Activated naive CD8-positive, alpha-beta T cell treated with anti-CD3 and anti-CD28 coated beads, Interleukin-2, amount 10 ng/mL, durations not matched to agents 7 days and 5 days (primary cell): ENCODE data around the gene LCP2. TPM values are rescaled to one million over a fixed set of nuclear protein-coding genes. Genes with fewer than 3 reads are reported as not detected.

Experiments
- ATAC-seq: fragments of 150-1000 bp; cut with Tn5 transposase; one replicate; pipeline ENCODE4 v1.10.0; 2021; ENCODE audit warnings: low read depth, moderate library complexity
- POLR2A ChIA-PET: fragments of 350-600 bp; sonication (Branson Sonifier 250); formaldehyde crosslinking; loops from one replicate; lab custom pipeline; 2021; ENCODE audit warnings: antibody characterized with exemption; lab: Charles Lee
- DNase-seq: peaks from one replicate; pipeline ENCODE4 v3.0.0; 2021
- H3K27ac Mint-ChIP-seq: one replicate; pipeline ENCODE4 v1.8.0; 2022; ENCODE audit warnings: mild to moderate bottlenecking, mixed read lengths
- H3K27me3 Mint-ChIP-seq: one replicate; pipeline ENCODE4 v1.8.0; 2022; ENCODE audit warnings: mild to moderate bottlenecking, moderate library complexity, mixed read lengths
- H3K36me3 Mint-ChIP-seq: one replicate; pipeline ENCODE4 v1.8.0; 2021; ENCODE audit warnings: mild to moderate bottlenecking, mixed read lengths
- H3K4me1 Mint-ChIP-seq: one replicate; pipeline ENCODE4 v1.8.0; 2021; ENCODE audit warnings: mixed read lengths
- H3K4me3 Mint-ChIP-seq: one replicate; pipeline ENCODE4 v1.8.0; 2022; ENCODE audit warnings: mild to moderate bottlenecking, moderate library complexity, mixed read lengths
- H3K9me3 Mint-ChIP-seq: one replicate; pipeline ENCODE4 v1.8.0; 2021; ENCODE audit warnings: mixed read lengths
- total RNA-seq, 2 experiments: library from RNA; stranded (reverse); gene quantifications; one replicate each; pipeline ENCODE4 v1.2.3, GENCODE V29; 2021

LCP2 gene
- total RNA-seq, 2 experiments from 2014 or later: 444 to 452 TPM

DNA sequence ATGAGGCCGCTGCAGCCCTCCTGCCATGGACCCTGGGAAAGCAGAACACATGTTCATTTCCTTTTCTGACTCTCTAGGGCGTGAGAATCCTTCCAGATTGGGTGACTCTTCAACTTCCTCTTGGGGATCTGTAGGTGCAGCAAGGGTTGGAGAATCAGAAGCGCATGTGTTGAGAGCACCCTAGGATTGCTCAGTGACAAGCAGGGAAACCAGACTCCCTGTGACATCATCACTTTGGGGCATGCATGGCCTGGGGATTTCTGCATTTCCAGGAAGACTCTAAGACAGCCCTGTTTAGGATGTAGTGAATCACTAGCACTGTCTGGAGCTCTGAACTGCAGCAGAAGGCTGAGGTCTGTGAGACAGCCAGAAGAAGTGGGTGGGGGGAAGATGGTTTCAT is 15.1 kb upstream of the LCP2 start:
- H3K27me3 Mint-ChIP-seq: no peaks in the 10 kb centered on the region
- H3K4me1 Mint-ChIP-seq: peaks cover 38% of the 10 kb centered on the region
- no peaks in the 10 kb centered on the region for H3K9me3 Mint-ChIP-seq
- peak; percentile 69 for ATAC-seq
- H3K27ac Mint-ChIP-seq: peak overlapping the region; percentile 78
- POLR2A ChIA-PET: interaction anchor here (0.7 to 3.3 kb wide), 8 partner anchors 9 to 51 kb away, joined by 3 to 21 read pairs (median 10); partner anchors contain the start of gene LCP2
- no peaks in the 10 kb centered on the region for H3K36me3 Mint-ChIP-seq
- no peak for DNase-seq
- peak overlapping the region; percentile 51 for H3K4me3 Mint-ChIP-seq

DNA sequence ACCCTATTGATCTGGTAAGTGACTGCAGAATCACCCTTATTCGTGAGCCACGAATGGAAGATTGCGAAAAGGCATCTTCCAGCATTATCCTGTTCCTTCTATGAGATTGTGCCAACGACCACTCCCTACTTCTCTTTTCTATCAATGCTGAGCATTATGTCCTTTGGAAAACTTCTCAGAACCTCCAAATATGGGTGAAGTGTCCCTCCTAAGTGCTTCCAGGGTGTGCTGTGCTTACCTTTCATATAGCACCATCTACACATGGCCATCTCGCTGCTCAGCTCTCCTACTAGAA is 14.7 kb upstream of the LCP2 start:
- H3K27ac Mint-ChIP-seq: peak overlapping the region; percentile 78
- H3K9me3 Mint-ChIP-seq: no peaks in the 10 kb centered on the region
- no peaks in the 10 kb centered on the region for H3K36me3 Mint-ChIP-seq
- H3K4me3 Mint-ChIP-seq: peak overlapping the region; percentile 51
- DNase-seq (no peak), ATAC-seq (no peak)
- POLR2A ChIA-PET: interaction anchor here (1.8 to 3.3 kb wide), 5 partner anchors 9 to 33 kb away, joined by 5 to 21 read pairs (median 12); partner anchors contain the start of gene LCP2
- peaks cover 38% of the 10 kb centered on the region for H3K4me1 Mint-ChIP-seq
- no peaks in the 10 kb centered on the region for H3K27me3 Mint-ChIP-seq

DNA sequence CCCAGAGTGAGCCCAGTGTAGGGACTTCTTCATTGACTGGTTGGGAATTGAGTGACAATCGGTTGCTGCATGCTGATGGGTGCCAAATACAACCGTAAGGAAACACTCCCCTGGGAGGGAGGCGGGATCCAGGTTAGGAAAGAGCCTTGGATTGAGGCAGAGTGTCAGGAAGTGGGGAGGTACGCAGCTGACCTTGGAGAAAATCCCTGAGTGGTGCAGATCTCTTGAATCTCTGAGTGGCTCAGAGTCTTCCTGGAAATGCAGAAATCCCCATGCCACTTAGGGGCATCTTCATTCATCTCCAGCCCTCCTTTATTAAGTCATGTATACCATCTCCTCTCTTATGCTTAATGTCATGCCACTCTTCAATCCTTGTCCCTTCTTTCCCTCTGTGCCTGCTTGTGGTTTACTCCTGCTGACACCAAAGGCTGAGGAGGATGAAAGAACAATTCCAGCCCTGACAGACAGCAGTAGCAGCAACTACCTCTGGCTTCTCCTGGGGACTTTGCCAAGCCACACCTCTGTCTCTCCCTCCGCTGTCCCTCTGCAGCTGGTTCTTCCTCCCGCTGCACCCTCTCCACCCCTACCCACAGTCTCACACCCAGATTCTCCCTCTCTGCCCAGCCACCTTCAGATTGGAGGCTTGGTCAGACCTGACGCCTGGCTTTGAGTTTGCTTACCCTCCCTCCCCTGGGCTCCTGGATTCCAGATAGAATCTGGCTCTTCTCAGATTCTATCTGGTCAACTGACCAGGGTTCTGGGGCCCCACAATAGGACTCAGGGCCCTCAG is 14.1 kb upstream of the LCP2 start:
- Mint-ChIP-seq H3K4me3 (peak overlapping the region; percentile 51), H3K4me1 (peaks cover 38% of the 10 kb centered on the region), H3K36me3 (no peaks in the 10 kb centered on the region), H3K27ac (peak overlapping the region; percentile 16), H3K9me3 (no peaks in the 10 kb centered on the region), H3K27me3 (no peaks in the 10 kb centered on the region)
- ATAC-seq (no peak), DNase-seq (no peak)
- POLR2A ChIA-PET: interaction anchor here (2.6 to 3.3 kb wide), 4 partner anchors 8 to 33 kb away, joined by 10 to 21 read pairs (median 16); partner anchors contain the start of gene LCP2

DNA sequence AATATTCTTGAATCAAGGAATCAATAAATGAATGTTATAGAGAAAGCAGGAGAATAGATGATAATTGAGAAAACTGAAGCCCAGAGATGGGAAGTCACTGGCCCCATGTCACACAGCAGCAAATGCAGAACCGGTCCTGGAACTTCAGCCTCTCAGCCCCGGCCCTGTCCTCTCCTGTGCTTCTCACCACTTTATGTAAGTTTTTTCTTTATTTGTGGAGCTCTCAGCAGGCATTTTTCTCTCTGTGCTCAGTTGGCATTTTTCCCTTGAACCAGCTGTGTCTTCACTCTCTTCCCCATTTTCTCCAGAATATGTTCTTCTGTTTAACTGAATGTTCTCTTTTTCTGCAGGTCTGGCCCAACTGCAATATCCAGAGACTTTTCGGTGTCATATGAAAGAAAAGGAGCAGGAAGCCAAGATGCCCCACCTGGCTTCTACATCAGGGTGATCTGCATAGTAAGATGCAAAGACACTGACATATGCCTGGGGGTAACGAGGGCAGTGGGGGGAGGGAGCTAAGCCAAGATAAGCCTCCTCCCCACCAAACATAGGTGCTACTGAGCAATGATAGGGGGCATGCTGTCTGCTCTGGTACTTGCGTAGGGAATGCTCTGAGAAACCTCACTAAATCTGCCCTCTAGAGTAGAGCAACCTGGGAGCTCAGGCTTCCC is 12.8 kb upstream of the LCP2 start:
- POLR2A ChIA-PET: no interaction called here
- Mint-ChIP-seq H3K4me3 (no peak overlapping the region), H3K9me3 (no peaks in the 10 kb centered on the region), H3K36me3 (no peaks in the 10 kb centered on the region), H3K27me3 (no peaks in the 10 kb centered on the region), H3K4me1 (peaks cover 42% of the 10 kb centered on the region), H3K27ac (no peak overlapping the region)
- DNase-seq (no peak), ATAC-seq (no peak)

DNA sequence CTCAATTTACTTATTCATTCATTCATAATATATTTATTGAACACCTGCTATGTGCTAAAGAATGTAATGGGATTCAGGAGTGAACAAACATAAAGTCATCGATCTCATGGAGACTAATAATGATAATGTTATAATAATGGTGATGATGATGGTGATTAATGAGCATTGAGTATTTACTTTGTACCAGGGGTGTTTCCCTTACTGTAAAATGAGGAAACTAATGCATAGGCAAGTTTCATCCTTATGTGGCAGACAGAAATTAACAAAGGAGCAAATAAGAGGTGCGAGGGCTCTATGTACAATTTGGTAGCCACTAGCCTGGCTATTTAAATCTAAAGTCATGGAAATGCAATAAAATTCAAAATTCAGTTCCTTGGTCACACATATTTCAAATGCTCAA is 11.1 kb upstream of the LCP2 start:
- Mint-ChIP-seq H3K27me3 (no peaks in the 10 kb centered on the region), H3K9me3 (no peaks in the 10 kb centered on the region), H3K27ac (no peak overlapping the region), H3K36me3 (no peaks in the 10 kb centered on the region), H3K4me1 (peaks cover 44% of the 10 kb centered on the region), H3K4me3 (no peak overlapping the region)
- POLR2A ChIA-PET: interaction anchor here (0.9 to 1.6 kb wide), 2 partner anchors 15 to 22 kb away, joined by 3 to 7 read pairs; no protein-coding TSS in a partner anchor
- no peak for DNase-seq
- no peak for ATAC-seq

DNA sequence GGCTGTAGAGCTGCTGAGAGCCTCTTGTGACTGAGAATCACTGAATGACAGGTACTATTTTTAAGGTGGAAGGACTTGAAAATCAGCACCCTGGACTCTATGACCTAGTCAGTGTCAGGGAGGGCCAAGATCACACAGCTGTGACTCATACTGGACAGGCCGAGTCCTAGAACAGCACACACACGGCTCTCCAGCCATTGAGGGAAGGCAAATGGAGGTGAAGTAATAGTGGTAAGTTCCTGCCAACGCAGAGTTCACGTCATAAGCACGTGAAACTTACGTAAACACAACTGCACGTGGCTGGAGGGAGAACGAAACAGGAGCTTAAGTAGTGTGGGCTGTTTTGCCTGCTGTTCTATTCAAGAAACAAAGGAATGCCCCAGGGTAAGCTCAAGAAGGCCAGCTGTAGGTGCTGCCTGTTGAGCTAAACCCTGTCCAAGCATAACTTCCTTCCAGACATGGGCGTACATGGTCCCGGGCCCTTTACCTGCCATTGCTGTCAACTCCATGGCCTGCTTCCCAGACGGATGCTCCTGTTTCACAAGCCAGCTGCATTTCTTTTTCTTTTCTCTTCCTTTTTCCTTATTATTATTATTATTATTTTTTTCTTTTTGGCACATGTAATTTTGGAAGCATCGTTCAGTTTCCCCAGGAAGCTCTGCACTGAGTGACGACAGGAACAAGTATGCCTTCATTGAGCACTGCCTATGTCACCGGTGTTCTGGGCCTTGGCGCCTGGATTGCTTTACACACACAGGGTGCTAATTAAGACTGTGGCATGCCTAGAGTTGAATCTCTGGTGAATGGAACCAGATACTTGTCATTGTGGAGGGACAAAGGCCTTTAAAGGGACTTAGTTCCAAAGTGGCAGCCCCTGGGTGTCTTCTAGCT is 10.2 kb upstream of the LCP2 start:
- Mint-ChIP-seq H3K36me3 (no peaks in the 10 kb centered on the region), H3K27me3 (no peaks in the 10 kb centered on the region), H3K4me3 (no peak overlapping the region), H3K4me1 (peaks cover 45% of the 10 kb centered on the region), H3K27ac (no peak overlapping the region), H3K9me3 (no peaks in the 10 kb centered on the region)
- POLR2A ChIA-PET: interaction anchor here (0.9 to 2.6 kb wide), 3 partner anchors 9 to 23 kb away, joined by 3 to 9 read pairs (median 7); partner anchors contain the start of gene LCP2
- DNase-seq (no peak), ATAC-seq (no peak)

DNA sequence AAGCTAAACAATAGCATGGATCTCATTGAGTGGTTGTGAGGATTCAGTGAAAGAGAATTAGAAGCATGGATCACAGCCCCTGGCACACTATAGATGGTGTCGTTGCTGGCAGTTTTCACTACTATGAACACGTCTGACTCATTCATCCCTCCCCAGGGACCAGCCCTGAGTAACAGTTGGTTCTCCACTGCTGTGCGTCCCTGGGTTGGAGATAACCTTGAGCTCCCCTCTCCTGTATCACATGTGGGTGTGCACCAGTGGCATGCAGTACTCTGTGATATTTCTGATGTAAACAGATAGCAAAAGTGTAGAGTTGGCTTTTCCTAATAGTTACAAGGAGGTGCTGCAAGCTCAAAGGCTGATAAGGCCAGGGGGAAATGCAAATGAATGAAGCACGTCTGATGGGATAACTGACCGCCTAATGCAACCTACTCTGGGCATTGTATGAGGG is 8.8 kb upstream of the LCP2 start:
- POLR2A ChIA-PET: interaction anchor here (0.7 to 5.8 kb wide), 5 partner anchors 8 to 27 kb away, joined by 3 to 70 read pairs (median 4); partner anchors contain the start of gene LCP2
- peak overlapping the region; percentile 18 for H3K27ac Mint-ChIP-seq
- H3K36me3 Mint-ChIP-seq: no peaks in the 10 kb centered on the region
- no peaks in the 10 kb centered on the region for H3K9me3 Mint-ChIP-seq
- ATAC-seq (no peak), DNase-seq (no peak)
- peaks cover 44% of the 10 kb centered on the region for H3K4me1 Mint-ChIP-seq
- H3K27me3 Mint-ChIP-seq: no peaks in the 10 kb centered on the region
- H3K4me3 Mint-ChIP-seq: no peak overlapping the region

DNA sequence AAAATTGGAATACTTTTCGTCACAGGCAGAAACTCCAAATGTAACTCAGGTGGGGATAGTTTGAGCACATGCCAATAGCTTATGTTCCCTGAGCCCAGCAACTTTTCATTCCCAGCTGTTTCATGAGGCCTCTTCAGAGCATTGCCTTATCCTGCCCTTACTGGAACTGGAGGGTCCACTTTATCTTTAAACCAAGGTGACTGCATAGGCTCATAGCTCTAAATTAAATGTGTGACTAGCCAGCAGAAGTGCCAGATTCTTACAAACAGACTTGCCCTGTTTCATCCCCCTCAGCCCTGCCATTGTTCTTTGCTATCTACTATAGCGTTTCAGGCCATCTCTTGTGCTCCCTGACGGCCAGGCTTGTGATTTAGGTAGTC is 8.1 kb upstream of the LCP2 start:
- Mint-ChIP-seq H3K4me3 (no peak overlapping the region), H3K9me3 (no peaks in the 10 kb centered on the region), H3K36me3 (no peaks in the 10 kb centered on the region), H3K27me3 (no peaks in the 10 kb centered on the region), H3K4me1 (peaks cover 41% of the 10 kb centered on the region), H3K27ac (no peak overlapping the region)
- ATAC-seq (no peak), DNase-seq (no peak)
- POLR2A ChIA-PET: interaction anchor here (1.5 to 5.8 kb wide), 5 partner anchors 7 to 27 kb away, joined by 3 to 70 read pairs (median 4); partner anchors contain the start of gene LCP2

DNA sequence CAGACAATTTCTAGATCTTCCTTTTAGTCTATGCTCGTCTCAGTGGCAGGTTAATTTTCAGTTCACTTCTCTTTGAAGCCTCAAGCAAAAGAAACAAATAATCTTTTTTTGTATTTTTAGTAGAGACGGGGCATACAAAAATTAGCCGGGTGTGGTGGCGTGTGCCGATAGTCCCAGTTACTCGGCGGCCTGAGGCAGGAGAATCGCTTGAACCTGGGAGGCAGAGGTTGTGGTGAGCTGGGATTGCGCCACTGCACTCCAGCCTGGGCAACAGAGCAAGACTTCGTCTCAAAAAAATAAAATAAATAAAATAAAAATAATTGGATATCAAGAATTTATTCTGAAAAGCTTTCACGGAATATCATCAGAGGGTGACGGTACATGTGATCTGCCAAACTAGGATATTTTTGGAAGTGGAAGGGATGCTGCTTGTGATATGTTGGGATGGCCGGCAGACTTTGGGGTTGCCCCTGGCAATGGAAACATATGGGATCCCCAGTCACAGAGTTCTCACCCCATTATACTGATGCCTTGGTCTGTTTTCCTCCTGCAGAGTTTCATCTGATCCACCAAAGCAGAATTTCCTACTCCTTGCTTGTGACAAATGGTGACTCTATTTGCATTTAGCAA is 7.6 kb upstream of the LCP2 start:
- no peak overlapping the region for H3K4me3 Mint-ChIP-seq
- peaks cover 42% of the 10 kb centered on the region for H3K4me1 Mint-ChIP-seq
- H3K9me3 Mint-ChIP-seq: no peaks in the 10 kb centered on the region
- H3K36me3 Mint-ChIP-seq: no peaks in the 10 kb centered on the region
- no peaks in the 10 kb centered on the region for H3K27me3 Mint-ChIP-seq
- ATAC-seq (no peak), DNase-seq (no peak)
- POLR2A ChIA-PET: interaction anchor here (1.5 to 5.8 kb wide), 3 partner anchors 23 to 27 kb away, joined by 3 to 70 read pairs (median 3); no protein-coding TSS in a partner anchor
- no peak overlapping the region for H3K27ac Mint-ChIP-seq

DNA sequence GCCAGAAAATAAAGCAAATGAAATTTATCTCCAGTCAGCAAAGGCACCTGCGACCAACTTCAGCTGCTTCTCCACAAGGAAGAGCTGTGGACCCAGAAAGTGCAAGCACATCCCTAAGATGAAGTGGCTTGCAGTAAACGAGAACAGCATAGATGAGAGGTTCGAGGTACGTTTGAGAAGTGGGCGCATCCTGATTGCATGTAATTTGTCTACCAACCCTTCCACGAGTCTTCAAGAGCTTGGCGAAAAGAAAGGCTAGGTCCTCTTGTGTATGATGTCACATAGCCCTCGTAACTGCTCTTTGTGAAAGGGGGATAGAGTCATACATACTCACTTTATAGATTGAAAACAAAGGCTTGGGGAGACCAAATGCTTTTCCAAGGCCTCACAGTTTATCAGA is 6.0 kb upstream of the LCP2 start:
- Mint-ChIP-seq H3K36me3 (no peaks in the 10 kb centered on the region), H3K9me3 (no peaks in the 10 kb centered on the region), H3K4me1 (peaks cover 48% of the 10 kb centered on the region), H3K4me3 (peak overlapping the region; percentile 94), H3K27ac (peak overlapping the region; percentile 99), H3K27me3 (no peaks in the 10 kb centered on the region)
- POLR2A ChIA-PET: interaction anchor here (0.9 to 30.6 kb wide), 7 partner anchors 9 to 41 kb away, joined by 3 to 1094 read pairs (median 12); no protein-coding TSS in a partner anchor
- ATAC-seq (peak; percentile 19), DNase-seq (no peak)

DNA sequence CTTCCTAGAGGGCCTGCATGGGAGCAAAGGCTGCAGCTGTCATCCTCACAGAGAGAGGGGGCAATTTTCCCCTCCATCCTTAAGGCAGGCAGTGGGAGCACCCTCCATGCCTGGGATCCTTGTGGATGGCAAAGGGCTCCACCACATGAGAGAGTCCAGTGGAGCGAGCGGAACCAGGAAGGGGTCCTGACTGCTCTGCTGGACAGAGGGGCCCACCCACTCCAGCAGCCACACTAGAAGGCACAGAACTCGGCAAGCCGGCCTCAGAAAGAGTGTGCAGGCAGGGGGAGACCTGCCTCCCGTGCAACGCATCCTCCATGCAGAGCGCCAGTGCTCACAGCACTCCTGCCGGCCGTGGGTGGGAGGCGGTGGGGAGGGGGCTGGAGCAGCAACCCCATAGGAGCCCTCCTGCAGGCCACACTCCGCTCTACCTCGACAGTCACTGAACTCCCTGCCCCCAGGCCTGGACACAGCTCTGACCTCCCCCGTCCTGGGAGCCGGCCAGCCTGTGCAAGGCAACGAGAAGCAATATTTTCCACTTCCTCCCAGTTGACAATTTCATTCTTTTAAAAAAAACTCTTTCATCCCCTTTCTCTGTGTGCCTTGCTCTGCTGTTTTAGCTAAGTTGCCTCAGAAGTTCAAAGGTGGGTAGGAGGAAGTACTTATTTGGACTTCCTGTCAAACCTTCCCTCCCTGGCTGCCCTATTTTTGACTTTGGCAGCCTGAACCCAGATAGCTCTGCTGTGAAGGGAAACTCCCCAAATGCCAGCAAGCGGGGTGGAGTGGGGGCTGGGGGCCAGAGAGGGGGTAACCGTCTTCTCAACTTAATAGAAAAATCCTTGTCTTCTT is 5.3 kb upstream of the LCP2 start:
- Mint-ChIP-seq H3K36me3 (no peaks in the 10 kb centered on the region), H3K4me3 (peak overlapping the region; percentile 94), H3K9me3 (no peaks in the 10 kb centered on the region), H3K27ac (peak overlapping the region; percentile 99), H3K4me1 (peaks cover 55% of the 10 kb centered on the region), H3K27me3 (no peaks in the 10 kb centered on the region)
- POLR2A ChIA-PET: interaction anchor here (0.9 to 30.6 kb wide), 7 partner anchors 10 to 41 kb away, joined by 3 to 1094 read pairs (median 12); no protein-coding TSS in a partner anchor
- peak; percentile 75 for DNase-seq
- peak; percentile 93 for ATAC-seq
